ENCODE data around the gene PRPF4.

PRPF4 gene

DNA sequence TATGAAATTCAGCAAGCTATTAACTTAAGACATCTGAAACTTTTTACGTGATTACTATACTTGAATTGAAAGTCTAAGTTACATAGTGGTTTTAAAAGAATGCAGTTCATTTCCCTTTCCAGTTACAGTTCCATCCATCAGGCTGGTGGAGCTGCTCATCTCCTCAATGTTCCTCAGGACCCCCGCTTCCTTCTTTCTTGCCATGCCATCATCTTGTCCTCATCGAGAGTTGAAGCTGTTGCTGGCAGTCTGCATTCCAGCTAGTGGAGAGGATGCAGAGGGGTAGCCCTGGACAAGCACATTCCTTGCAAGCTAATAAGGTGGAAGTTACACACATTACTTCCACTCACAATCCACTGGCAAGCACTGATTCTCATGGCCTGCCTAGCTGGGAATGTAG lies 36.5 kb downstream of the PRPF4 start:
- no peak for DNase-seq (ENCODE audit: low read depth)

DNA sequence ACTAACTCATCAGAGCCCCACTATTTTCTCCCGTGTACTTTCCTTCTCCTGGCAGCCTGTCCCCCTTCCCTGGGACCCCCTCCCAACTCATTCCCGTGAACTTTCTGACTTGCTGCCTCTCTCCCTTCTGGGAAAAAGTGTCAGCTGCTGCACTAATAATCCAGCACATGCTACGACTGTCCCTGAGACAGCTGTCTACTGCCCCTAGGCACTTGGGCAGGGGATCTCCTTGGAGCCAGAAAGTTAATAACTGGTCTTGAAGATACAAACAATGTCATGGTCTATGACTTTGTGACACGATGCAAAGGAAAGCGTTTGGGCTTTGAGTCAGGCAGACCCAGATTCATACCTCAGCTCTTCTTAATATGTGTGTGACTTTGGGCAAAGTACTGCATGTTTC lies 37.8 kb downstream of the PRPF4 start:
- no peak for DNase-seq (ENCODE audit: low read depth)

DNA sequence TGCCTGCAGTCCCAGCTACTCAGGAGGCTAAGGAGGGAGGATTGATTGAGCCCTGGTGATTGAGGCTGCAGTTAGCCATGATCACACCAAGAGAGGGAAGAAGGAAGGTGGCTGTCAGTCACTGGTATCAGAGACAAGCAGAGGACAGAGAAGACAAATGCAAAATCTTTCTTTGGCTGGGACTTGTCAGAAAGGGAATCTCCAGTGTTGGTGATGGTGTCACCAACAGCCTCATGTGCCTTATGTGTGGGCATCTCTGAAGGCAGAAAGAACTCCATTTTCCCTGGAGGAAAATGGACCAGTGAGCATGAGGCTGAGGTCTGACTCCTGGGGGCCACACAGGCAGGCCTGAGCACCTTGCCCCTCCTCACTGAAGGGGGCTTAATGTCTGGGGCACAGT lies 39.8 kb downstream of the PRPF4 start:
- DNase-seq (ENCODE audit: low read depth) = no peak

DNA sequence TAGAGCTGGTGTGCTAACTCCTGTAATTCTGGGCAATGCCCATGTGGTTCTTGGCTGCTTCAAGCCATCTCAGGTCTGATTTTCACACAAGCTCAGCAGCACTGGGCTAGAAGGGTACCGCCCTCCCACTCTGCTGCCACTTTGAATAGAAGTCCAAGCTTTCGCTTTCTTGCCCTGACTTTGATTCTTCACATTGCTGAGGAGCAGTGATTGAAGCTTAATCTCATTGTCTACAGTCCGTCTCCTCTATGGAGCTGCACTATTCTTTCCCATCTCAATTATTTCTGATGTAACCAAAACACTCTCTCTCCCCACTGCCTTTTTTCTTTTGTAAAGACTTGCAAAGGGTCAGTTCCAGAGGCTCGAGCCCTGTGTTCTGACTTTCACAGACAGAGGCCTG lies 40.6 kb downstream of the PRPF4 start:
- no peak for DNase-seq (ENCODE audit: low read depth)

DNA sequence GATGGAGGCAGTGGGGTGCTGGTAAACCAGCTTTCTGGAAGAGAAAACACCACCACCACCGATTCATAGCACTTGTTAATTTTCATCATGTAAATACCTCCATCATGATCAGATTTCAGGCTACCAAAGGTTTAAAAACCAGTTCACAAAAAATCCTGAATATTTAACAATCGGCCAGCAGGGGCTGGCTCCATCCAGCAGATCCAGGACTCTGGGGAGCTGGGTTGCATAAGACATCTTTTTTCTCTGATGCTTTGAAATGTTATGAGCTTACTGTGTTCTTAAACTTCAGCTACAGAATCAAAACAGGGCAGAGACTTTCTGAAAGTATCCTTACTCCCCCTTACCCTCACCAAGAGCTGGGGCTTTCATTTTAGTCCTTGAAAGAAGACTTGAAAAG lies 42.3 kb downstream of the PRPF4 start:
- DNase-seq (ENCODE audit: low read depth) = no peak

DNA sequence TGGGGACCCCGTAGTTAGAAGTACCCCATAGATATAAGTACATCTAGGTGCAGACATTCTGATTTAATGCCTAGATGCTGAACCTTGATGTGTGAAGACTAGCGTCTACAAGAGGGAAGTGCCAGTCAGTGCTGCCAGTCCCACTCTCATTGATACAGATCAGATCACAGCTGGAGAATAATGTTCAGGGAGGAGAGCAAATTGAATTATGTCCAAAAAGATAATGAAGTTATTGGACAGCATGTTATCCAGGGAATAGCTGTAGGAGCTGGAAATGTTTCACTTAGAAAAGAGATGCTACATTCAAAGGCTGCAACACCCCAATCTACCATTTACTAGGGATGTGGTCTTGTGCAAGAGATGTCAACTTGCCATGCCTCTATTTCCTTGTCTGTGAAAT lies 43.6 kb downstream of the PRPF4 start:
- no peak for DNase-seq (ENCODE audit: low read depth)

DNA sequence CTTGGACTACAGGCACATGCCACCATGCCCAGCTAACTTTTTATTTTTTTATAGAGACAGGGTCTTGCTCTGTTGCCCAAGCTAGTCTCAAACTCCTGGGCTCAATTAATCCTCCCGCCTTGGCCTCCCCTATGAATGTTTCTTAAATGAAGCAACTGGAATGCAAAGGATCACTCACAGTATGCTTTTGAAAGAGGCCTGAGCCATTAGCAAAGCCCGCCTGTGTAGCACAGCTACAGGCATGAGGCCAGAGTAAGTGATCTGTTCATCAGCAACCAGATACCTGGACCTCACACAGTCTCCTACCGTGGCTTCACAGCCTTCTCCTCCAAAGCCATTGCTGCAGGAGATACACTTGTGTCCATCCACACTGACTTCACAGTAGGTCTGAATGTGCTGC lies 44.6 kb downstream of the PRPF4 start:
- DNase-seq (ENCODE audit: low read depth) = no peak

DNA sequence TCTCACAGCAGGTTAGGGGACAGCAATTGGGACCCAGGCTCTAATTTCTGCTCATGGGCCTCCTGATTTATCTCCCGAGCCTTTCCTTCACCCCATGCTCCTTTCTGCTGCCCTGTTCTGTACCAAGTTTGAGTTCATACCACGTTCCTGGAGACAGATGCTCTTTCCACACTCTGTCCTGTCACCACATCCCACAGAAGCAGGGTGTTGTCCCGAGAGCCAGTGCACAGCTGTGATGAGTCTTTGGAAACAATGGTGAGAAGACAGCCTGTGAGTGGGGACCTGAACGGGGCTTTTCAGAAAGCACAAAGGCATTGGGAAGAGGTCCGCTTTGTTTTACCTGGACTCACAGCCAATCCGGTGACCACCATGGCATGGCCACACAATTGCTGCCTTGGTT lies 47.2 kb downstream of the PRPF4 start:
- no peak for DNase-seq (ENCODE audit: low read depth)

DNA sequence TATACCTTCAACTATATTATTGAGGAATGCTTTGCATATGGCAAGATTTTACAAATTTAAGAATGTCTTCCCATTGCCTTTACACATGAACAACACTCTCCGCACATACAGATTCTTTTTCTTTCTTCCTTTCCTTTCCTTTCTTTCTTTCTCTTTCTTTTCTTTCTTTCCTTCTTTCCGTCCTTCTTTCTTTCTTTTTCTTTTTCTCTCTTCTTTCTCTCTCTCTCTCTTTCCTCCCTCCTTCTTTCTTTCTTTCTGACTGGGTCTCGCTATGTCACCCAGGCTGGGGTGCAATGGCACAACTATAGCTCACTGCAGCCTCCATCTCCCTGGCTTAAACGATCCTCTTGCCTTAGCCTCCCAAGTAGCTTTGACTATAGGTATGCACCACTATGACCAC lies 50.8 kb downstream of the PRPF4 start:
- no peak for DNase-seq (ENCODE audit: low read depth)

DNA sequence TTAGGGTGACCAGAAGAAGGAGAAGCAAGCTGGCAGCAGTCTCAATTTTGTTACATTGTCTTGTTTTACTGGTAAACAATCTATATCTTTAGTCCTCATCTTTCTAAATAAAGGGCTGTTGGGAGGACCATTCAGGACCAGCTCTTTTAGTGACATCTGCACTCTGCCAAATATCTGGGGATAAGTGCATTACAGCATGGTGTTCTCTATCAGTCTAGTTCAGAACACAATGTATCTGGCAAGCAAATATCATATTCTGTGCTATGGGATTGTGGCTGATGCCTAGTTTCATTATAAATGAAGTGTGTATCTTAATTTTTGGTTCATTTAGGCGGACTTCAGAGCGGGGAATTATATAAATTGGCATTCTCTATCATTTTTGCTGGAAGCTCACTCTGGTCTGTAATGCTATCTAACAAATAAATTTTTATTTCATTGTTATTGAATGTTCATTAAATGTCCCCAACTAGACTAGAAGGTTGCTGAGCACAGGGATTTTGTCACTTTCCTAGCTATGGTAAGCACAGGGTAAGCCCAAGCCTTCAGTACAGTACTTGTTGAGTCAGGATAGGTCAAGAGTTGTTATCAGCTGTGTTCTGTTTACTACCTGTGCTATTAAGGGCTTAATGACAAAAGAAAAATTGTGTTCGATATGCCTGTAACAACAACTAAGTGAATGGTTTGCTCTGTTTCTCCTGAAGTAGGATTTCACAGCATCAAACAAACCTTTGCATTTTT lies 52.8 kb downstream of the PRPF4 start:
- no peak for DNase-seq (ENCODE audit: low read depth)

DNA sequence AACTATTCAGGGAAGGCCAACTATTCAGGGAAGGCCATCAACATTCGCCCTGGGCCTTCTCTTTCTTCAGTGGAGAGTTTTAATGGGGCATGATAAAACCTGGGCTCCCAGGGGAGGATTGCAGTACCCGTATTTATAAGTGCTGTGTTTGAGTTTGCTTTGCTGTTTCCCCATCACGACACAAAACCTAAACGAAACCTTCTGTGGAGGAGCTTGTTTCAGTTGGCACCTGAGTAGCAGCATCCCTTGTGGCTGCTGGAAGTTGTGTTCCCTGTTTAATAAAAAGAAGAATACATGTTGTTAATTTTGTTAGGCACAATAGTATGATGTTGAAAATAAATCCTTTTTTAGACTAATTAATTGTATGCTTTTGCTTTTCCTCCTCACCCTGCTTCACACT lies 56.3 kb downstream of the PRPF4 start:
- DNase-seq (ENCODE audit: low read depth) = no peak

DNA sequence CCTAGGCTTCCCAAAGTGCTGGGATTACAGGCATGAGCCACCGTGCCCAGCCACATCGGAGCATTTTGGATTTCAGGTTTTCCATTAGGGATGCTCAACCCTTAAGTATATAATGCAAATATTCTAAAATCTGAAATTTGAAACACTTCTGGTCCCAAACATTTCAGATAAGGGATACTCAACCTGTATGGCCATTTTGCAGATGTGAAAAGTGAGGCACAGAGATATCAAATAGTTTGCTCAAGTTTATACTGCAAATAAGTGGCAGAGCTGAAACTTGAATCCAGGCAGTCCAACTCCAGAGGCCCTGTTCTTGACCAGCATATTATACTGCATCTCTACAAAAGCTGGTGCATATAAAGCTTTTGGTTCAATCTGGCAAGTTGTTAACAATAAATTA lies 62.3 kb downstream of the PRPF4 start:
- DNase-seq (ENCODE audit: low read depth) = no peak

DNA sequence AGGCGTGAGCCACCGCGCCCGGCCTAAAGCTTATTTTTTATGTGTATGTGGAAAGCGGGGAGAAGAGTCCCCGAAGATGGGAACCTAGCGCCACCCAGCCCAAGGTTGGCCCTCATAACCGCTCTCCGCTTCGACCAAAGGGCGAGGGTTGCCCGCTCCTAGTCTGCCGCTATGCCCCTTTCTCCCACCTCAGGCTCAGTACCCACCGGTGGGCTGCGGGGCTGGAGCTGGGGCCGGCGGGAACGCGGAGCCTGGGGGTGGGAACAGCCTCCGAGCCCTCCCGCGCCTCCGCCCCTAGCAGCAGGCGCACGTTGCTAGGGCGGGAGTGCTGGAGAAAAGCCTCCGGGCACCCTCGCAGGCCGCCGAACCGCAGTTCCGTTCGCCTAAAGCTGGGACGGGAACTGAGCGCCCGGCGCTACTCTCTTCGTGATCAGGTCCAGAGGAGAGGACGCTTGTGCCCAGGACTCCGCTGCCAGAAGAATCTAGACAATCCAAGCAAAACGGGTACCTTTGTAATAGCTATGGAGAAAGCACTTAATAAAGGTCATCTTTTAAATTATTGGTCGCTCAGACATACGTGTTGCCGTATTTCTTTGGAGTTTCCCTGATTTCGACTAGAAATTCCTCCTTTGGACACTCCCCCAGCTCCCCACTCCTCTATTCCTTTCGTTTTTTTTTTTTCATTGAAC lies 64.7 kb downstream of the PRPF4 start, which contains the start of gene WDR31:
Gene WDR31, minus strand, starts transcription at position 265 of the 689 bp plus-strand sequence. CDS start 8,253 bp downstream, outside the sequence.
- DNase-seq (ENCODE audit: low read depth) = peak; percentile 59

DNA sequence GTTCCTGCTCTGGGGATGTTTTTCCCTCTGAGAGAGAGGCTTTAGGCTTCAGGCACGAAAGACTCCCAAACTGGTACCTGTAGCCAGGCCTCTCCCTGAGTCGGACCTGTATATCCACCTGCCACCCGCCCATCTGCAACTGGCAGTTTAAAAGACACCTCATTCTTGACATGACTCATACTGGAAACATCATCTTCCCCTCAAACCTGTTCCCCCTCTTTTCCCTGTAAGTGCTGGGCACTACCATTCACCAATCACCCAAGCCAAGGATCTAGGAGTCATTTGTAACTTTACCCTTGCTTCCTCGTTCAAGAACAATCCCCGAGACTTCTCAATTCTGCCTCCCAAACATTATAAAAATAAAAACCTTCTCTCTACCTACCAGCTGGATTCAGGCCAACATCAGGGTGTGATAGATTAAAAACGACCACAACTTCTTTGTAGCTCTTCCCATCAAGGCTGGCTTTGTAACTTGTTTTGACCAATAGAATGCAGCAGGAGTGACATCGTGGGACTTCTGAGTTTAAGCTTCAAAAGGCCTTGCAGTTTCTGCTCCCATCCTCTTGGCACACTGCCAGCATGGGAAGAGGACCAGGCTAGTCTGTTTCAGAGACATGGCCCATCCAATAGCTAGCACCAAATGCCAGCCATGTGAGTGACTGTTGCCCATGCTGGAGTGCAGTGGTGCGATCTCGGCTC lies 66.4 kb downstream of the PRPF4 start:
- no peak for DNase-seq (ENCODE audit: low read depth)
